Caki2 (cell line): ENCODE measurements around the gene ISLR2. TPM values are rescaled to one million over a fixed set of nuclear protein-coding genes. Genes with fewer than 3 reads are reported as not detected.
"Not testable (repeated sequence)": the region's sequence is repeated elsewhere in the genome, so short reads cannot be mapped to it uniquely, and the experiment has no call there.

Experiments
- DNase-seq: peaks from one replicate; pipeline ENCODE4 v3.0.0-alpha.2; 2015; ENCODE audit warnings: low read depth
- in situ Hi-C: cut with HindIII; loops from 2 replicates; pipeline ENCODE4 v1.10.0; 2016; ENCODE audit warnings: low sequenced_read_pairs, low pct_unique_long_range_greater_than_20kb, mixed read lengths
- total RNA-seq: library from RNA; depleted of rRNA; stranded (reverse); fragments of >200 nt; shearing (Covaris generic); gene quantifications from 2 replicates; pipeline ENCODE4 v1.2.3, GENCODE V29; 2014; ENCODE audit warnings: low replicate concordance

Gene ISLR2
- total RNA-seq, 1 experiment from 2014 or later, result 1.4 TPM

DNA sequence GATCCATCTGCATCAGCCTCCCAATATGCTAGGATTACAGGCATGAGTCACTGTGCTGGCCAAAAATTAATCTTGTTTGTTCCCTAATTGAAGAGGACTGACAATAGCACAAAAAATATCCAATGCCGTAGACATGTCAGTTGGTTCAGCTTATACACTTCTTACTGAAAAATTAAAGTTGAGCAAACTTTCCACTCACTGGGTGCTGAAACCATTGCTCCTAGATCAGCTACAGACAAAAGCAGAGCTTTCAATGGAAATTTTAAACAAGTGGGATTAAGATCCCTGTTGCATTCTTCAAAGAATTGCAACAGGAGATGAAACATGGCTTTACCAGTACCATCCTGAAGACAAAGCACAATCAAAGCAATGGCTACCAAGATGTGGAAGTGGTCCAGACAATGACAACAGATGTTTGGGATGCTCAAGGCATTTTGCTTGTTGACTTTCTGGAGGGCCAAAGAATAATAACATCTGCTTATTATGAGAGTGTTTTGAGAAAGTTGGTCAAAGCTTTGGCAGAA, 16.0 kb downstream of the ISLR2 start:
- DNase-seq, result no peak
- in situ Hi-C loops, result no loop called here

DNA sequence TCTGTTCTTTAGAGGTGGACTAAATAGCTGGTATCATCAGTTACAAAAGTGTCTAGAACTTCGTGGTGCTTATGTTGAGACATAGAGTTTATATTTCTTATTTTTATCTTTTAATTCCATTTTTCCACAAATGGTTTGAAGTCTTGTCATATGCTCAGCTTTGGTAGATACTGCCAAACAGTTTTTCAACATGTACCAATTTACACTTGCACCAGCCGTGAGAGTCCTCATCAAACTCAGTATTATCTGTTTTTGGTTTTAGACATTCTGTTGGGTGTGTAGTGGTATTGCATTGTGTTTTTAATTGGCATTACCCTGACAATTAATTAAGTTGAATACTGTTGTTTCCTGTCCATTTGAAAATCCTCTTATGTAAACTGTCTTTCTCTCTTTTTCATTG, 16.7 kb downstream of the ISLR2 start:
- no peak for DNase-seq
- in situ Hi-C loops, result no loop called here

DNA sequence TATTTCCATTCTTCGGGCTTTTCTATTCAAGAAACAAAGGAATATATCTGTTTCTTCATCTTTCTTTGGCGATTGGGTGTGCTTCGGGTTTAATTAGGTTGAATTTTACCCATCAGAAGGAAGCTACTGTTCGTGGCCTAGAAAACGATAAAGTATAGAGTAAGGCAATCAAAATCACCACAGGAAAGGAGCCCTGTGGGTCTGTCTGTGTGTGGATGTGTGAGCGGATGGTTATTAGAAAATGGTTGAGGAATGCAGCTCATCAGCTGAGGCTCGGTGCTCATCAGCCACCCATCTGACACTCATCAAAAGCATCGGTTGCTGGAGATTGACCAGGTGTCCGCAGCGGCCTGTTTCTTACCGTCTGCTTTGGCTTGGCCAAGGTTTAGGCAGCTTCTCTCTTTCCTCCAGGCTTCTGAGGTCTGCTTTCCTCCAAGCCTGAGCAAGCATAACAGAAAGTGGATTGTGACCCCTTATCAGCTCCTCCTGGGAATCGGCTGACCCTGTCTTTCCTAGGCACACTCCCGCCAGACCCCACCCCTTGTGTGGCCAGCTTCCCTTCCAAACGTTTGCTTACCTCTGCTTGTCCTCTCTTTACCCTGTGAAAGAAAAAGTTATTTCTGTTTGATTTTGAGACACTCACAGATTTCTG, 25.5 kb downstream of the ISLR2 start:
- DNase-seq, result no peak
- in situ Hi-C loops, result no loop called here

DNA sequence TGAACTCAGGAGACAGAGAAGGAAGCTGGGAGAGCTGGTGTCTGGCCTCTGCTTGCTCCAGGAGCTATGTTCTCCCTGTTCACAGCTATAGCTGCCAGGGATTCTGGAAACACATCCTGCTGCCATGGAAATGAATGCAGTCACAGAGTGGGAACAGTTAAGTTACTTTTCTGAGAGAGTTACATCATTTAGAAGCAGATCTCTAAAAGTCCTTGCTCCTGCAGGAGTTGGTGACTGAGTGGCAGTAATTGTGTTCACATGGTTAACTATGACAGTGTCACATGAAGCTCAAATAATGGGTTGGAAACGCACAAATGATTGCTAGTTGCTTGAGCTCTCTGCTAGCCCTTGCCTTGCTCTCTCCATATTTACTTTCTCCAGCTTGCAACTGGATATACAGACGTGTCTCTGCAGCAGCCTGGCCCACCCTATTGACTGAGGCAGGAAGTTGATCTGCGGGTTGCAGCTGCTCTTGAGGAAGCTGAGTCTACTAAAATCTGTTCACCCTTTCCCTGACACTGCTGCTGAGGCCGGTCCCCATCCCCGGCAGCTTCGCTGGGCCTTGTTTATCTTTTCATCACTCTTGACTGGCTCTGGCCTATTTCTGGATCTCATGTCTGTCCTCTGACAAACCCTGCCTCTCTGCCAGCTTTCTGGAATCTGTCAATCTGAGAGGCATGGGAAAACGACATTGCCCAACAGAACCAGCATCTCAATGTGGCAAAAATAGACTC, 26.5 kb downstream of the ISLR2 start:
- no peak for DNase-seq
- in situ Hi-C loops, result no loop called here

DNA sequence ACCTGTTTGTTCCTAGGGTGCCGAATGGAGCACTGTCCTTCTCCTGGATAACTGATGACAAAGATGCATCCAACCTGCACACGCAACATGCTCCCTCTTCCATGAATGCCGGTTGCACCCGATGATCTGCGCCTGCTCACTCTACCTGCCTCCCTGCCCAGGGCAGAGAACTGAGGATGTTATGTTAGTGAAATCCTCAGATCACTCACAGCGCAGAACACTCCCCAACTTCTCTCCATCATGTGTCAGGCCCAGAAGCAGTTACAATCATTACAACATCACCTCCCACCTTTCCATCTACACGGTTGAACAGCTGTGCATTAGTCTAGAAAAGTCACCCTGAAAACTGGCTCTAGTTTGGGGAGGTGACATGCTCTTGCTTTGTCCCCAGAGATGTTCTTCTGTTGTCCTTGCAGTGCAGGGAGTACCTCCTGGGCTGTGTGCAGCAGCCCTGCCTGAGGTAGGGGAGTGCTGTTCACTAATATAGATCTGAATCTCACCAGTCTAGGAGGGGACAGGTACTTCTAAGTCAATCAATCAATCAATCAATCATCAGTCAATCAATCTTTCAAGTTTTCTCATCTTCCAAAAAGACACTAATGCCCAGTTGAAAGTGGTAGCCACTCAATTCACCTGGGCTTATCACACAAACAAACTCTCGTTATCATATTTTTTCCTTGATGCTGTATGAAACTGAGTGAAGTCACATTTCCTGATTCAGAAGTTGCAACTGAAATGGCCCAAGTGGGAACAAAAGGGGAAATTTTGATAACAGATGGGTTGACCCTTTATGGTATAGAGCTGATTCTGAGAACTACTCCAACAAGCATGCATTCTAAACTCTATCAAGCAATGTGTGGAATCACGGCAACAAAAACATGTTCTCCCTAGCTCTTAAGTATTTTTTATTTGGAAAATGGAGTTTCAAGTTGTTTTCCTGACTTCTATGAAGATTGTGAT, 27.8 kb downstream of the ISLR2 start:
- DNase-seq, result no peak
- in situ Hi-C loops, result no loop called here

DNA sequence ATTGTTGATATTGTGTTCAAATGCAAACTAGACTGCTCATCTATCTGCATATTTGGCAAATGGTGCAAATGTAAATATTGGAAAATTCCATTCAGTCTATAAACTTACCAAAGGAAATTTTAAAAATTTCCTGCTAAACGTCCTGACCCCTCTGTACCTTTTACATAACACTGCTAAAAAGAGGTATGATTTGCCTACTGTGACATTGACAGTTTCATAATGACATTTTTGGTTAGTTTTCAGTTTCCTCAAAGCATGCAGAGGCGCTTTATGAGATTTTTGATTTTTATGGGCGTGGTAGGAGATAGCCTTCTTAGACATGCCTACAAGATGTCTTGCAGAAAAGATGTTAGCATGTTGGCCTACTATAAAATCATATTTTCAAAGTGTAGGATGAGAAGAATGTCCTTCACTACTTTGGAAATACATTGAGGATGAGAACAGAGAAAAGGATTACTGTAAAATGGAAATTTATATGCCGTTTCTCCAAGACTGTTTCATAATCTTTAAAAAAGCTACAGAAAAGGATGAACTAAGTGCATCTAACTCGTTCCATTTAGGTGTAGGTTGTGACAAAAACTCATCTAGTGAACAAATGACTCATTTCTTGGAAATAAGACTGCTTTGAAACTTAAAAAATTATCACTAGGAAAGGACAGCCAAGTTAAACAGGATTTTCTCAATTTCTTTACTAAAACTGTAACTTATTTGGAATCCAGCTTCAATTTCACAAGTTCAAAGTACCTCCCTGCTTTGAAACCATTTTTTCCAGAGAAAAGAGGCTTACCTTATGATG, 28.7 kb downstream of the ISLR2 start:
- no peak for DNase-seq
- in situ Hi-C loops, result no loop called here

DNA sequence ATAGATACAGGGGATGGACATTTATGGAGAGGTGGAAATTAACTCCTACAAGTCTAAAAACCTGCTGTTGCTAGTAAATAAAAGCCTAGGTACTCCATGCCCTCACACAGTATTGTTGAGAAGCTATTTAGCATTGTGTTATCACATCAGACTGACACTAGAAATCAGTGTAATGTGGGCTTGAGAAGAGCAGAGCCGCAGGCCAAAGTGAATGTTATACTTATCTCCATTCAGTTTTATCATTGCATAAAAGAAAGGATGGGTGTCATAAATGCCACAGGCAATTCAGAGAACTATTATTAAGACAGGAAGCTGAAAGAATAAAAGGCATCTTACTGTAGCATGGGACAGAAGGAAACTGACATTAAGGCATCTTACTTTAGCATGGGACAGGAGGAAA, 29.4 kb downstream of the ISLR2 start:
- no peak for DNase-seq

DNA sequence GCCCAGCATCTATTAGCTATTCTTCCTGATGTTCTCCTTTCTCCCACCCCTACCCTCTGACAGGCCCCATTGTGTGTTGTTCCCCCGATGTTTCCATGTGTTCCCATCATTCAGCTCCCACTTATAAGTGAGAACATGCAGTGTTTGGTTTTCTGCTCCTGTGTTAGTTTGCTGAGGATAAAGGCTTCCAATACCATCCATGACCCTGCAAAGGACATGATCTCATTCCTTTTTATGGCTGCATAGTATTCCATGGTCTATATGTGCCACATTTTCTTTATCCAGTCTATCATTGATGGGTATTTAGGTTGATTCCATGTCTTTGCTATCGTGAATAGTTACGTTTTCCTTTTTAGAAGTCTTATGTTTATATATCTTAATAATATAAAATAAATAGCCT, 30.0 kb downstream of the ISLR2 start:
- DNase-seq, in situ Hi-C loops: not testable (repeated sequence)

More for the DNA sequence above, 29.4 kb downstream of the ISLR2 start:
- in situ Hi-C loops, result no loop called here

DNA sequence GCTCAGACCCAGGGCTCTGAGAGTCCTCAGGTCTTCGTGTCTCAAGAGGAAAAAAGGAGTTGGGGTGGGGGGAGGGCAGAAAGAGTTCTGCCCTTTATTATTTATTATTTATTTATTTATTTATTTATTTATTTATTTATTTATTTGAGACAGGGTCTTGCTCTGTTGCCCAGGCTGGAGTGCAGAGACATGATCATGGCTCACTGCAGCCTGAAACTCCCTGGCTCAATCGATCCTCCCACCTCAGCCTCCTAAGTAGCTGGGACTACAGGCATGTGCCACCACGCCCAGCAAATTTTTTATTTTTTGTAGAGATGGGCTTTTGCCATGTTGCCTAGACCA, 31.8 kb downstream of the ISLR2 start:
- DNase-seq, in situ Hi-C loops: not testable (repeated sequence)

DNA sequence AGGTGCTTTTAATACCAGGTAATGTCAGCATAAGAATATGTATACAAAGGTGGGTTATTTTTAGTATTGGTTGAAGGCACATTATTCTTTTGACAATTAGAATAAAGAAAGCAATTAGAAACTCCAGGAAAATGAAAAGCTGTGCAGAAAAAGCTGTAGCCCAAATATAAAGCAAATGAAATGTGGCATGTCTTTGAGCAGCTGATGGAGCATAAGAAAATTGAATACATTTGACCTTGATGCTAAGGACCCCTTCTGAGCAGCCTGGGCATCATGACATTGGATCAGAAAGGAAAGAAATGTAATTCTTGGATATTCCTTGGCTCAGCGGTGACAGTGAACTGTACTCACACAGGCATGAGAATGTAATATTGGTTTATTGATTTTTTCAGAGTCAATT, 35.1 kb downstream of the ISLR2 start:
- DNase-seq, result no peak
- in situ Hi-C loops, result no loop called here

DNA sequence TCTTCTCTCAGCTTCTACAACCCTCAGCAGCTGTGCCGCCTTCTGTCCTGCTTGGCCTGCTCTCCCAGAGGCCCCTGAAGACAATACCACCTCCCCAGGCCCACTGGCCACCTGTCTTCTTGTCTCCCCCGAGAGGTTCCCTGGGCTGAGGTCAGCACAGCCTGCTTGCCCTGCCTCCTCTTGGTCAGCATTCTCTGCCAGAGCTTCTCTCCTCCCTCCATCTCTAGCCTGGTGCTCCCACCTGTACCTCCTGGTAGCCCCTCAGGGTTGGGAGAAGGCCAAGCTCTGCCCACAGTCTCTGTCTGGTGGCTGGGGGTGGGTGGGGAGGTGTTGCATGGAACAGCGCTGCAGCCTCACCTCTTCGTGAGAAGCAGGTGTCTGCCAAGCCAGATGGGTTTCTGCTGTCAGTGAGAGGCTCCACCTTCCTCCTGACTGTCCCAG, 37.5 kb downstream of the ISLR2 start:
- DNase-seq, result no peak
- in situ Hi-C loops, result no loop called here

DNA sequence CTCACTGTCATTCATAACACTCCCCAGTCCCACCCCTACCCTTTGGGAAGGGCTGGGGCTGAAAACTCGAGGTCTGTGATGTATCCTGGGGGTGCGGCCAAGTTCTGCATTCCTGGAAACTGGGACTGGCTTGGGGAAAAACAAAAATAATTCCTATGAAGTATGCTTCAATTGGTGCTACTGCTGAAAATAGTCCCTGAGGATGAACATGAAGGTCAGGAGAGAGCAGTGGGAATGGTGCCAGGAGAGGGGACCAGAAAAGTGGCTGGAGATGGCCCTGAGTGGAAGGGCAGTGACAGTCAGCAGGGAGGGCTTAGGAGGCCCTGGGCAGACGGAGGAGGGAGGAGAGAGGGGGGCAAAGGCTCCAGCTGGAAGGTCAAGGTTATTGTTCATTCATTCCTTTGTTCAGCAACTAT, 38.3 kb downstream of the ISLR2 start:
- in situ Hi-C loops, result no loop called here
- DNase-seq, result no peak

DNA sequence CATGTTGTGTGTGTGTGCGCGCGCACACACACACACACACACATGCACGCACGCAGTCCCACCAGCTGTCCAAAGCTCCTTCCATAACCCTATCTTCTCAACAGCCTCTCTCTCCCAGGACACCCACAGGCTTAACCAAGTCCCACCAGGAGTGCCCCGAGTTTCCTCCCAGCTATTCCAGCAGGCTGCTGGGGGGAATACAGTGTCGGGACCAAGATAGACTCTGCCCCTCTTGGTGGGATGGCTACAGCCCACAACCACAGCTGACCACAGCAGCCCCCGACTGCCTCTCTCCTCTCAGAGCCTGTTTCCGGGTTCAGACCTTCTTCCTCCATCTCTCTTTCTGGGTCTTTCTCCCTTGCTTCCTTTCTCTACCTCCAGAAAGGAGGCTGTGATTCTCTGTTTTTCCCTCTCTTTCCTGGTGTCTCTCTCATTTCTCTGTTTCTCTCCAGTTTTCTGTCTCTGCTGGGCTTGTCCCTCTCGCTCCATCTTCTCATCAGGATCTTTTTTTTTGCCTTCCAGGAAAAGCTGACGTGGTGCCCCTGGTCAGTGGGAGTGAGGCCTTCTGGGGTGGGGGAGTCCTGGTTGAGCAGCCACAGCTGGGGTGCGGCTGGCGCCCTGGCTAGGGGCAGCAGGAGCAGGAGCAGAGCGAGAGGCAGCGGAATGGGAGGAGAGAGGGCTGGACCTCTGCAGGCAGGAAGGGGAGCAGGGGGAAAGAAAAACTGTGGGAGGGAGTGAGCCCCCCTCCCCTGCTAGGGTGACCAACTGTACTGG, 39.9 kb downstream of the ISLR2 start:
- DNase-seq, result no peak
- in situ Hi-C loops, result no loop called here

DNA sequence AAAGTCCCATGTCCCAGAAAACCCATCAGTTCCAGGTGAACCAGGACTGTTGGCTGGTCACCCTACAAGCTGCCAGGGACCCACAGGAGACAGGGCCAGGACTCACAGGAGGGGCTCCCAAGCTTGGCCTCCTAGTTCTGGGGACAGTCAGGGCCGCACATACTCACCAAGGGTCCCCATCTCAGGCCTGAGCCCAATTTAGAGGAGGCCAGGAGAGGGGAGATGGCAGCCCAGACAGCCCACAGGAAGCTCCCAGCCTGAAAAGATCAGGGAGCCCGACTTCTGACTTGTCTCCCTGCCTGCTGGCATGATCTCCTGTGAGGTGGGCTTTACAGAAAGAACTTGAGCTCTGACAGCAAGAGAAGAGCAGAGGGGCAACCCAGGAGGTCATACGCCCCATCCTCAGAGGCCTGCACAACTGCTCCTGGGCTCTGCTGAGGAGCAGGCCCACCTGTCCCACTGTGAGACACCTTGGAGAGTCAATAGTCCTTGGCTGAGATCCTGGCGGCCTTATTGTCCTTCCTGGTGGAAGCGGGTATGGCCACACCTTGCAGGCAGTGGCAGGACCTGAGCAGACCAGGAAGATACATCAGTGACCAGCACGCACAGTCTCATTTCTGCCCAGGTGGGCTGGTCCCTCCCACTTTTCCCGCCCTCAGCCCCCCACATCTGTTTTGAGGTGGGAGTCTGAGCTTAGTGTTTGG, 40.6 kb downstream of the ISLR2 start:
- DNase-seq, result no peak
- in situ Hi-C loops, result no loop called here

DNA sequence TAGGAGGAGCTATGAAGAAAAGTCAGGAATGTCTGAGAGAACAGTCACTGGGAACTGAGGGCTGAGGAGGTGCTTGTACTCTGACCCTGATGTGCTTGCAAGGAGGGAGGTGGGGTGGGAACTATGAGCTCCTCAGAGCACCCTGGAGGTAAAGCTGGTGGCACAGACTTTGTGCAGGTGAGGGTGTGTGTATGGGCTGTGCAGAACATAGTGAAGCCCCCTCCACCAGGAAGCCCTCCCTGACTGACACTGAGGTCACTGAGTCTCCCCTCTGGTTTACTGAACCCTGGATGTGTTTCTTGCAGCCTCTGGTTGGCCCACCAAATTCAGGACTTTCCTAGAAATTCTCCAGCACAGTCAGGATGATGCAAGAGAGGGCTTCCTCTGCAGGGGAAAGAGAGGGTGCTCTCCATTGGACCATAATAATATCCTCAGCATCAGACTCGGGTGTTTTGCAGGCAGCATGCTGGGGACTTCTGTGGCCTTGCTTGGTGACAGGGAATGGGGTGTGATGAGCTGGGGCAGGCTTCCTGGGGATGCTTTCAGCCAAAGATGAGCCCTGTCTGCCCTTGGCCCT, 41.7 kb downstream of the ISLR2 start:
- DNase-seq, result no peak
- in situ Hi-C loops, result no loop called here

DNA sequence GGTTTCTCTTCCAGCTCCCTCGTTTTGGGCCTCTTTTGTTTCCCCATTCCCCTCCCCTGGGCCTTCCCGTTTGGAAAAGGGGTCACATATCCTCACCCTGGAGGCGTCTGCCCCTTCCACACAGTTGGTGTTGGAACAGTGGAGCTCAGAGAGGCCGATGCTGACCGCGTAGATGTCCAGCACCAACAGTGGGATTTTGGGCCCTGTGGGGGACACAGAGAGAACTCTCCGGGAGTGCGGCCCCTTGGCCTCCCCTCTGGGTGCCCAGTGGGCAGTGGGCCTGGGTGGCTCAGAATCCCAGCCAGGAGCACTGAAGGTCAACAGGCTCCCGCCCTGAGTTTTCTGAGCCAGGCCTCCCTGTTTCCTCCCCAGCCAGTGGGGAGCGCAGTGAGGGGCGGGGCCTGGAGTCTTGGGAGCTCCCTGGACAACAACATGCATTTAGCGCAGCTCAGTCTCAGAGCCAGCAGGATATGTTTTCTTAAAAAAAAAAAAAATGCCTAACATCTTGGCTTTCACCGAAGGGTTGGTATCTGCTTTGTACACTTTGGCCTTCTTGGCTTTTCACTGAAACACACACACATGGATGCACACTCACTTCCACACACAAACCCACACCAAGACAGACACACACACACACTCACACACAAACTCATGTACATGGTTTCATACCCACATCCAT, 42.5 kb downstream of the ISLR2 start:
- in situ Hi-C loops, result no loop called here
- no peak for DNase-seq
